HK-2 (cell line): ENCODE data around the gene FRMD4A.

Experiments used
- DNase-seq: peaks from one replicate; pipeline ENCODE4 v3.0.0-alpha.2; 2018; ENCODE audit not compliant: unreplicated experiment

The FRMD4A gene

DNA sequence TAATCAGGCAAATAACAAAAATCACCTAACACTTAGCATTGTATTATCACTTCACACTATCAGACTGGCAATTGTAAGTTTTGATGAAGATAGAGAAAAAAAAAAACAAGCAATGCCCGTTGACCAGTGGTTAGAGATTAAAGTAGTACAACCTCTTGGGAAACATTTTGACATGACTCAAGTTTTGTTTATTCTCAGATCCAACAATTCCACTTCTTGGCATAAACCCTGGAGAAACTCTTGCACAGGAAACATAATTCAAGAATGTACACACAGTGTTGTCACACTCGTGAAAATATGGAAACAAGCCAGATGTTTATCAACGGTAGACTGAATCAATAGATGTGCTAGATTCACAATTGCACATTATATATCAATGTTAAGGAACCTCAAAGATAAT lies 37.2 kb downstream of the FRMD4A start:
- DNase-seq, result no peak

DNA sequence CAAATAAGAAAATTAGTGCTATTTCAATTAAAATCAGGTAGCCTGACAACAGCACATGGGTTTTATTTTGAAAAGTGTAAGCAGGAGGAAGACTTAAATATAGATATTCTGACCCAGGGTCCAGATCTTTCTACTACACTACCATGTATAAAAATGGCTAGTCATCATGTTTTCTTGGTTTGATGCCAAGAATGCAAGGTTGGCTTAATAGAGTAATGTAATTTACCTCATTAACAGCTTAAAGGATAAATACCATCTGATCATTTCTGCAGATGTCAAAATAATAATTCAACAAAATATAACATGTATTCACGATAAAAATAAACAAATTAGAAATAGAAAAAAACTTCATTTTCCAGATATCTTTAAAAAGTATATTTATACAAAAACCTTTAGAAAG lies 39.4 kb downstream of the FRMD4A start:
- DNase-seq, result no peak

DNA sequence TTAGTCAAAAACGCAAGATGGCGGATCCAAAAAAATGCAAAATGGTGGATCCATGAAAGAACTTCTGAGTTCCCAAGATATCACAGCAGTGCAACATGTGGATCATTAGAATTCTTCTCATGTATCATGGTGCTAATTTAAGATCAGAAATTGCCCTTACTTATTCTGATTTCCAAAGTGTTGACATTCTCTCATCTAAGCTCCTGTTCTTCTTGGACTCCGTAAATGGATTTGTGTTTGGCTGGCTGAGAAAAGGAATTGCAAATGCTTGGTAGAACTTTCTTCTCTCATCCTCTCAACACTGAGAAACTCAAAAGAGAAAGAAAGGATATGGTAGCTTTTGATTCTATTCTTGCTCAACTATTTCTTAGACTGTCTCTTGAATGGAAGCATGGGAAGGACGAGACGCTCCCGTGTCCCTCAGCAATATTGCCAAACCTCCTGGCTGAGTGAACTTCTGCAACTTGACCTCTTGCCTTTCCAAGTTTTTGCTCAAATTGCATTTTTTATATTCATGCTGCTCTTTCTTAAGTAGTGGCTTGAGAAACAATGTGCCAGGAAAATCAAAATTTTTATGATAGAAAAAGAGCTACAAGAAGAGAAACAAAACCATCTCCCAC lies 44.7 kb downstream of the FRMD4A start:
- no peak for DNase-seq

DNA sequence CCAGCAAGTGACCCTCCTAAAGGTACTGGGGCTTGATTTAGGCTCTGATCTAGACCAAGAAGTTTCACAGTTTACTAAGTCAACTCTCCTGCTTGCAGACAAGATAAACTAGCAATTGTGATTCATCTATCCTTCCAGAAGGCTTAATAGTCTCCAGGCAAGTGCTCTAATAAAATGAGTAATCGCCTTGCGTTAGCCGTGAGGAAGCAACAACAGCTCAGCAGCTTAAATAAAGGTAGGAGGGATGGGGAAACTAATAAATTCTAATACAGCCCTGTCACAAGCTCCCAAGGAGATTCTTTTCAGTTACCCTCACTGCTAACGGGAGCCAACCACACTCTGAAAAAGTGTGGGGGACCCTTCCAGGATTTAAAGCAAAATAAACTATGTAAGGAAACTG lies 48.4 kb downstream of the FRMD4A start:
- no peak for DNase-seq

DNA sequence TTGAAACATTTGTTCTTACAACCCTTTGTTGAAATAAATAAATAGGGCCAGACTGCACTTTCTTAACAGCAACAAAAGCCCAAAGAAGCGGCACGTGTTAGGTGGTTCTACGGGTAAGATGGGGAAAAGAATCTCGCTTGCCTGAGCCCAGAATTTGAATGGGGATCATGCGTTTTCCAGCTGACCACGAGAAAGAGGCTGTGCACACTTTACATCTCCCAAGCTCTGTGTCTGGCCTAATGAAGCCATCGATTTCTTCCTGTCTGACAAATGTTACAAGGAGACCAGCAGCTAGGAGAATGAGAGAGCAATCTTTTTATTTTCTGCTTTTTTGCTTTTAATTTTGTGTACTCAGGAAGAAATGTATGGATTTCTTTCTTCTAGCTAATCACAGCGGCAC lies 52.2 kb downstream of the FRMD4A start:
- no peak for DNase-seq

DNA sequence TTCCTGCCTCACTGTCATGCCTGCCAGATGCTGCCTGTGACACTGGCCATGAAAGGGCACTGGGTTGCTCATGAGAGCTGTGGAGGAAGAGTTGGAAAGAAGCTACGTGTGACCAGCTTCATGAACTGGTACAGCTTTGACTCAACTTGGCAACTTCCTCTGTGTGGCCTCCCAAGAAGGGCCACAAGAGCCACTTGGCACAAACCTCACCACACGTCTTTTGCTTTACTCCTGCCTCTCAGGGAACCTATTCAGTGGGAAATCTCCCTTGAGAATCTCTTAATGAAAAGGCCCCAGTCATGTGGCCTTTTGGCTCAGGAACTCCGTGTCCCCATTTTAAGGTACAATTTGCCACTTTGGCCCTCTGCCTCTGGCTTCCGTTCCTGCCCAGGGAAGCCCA lies 54.5 kb downstream of the FRMD4A start:
- DNase-seq, result no peak

DNA sequence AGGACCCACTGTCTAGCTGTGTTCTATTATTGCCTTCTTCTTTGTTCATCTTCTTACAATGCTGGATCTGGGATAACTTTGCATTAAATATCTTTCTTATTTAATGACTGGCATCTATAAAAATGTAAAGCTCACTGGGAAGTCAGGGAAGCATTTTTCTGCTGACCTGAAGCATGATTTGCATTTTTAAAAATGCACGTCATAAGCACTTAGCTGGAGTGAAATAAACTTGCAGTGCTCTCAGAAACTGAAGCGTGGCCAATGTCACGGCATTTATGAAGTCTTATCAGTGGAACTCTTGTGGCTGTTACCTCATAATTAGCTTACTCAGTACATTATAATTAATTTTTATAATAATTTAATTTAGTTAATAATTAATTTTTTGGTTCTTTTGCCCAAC lies 59.1 kb downstream of the FRMD4A start:
- DNase-seq, result no peak

DNA sequence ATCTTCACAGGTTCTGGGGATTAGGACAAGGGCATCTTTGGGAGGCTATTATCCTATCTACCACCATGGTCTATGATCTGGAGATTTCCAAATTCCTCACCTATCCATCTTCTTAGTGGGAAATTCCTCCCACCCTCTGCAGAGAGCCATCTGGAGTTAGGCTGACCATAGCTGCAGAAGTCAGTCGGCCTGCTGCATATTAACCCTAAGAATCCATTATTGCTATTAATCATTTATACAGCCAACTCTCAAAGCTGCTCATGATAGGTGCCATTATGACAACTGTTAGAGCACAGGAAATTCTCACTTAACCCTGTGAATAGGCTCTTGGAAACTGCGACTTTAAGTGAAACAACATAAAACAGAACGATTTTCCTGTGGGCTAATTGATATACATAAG lies 60.4 kb downstream of the FRMD4A start:
- DNase-seq, result no peak

DNA sequence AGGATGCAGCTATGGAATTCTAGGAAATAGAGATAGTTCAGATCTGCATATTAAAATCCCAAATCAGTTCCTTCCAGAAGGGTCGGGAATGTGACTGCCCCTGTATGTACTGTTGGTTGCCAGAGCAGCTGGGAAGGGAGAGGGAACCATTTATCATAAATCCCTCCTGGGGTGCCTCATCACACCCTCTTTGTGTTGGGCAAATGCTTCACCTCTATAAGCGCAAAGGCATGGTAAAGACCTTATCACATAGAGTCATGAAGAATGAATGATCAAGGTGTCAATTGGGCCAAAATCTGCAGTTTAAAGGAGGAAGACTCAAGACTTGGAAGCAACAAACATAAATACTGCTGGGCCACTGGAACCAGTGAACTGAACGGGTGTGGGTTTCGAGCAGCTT lies 65.0 kb downstream of the FRMD4A start:
- no peak for DNase-seq

DNA sequence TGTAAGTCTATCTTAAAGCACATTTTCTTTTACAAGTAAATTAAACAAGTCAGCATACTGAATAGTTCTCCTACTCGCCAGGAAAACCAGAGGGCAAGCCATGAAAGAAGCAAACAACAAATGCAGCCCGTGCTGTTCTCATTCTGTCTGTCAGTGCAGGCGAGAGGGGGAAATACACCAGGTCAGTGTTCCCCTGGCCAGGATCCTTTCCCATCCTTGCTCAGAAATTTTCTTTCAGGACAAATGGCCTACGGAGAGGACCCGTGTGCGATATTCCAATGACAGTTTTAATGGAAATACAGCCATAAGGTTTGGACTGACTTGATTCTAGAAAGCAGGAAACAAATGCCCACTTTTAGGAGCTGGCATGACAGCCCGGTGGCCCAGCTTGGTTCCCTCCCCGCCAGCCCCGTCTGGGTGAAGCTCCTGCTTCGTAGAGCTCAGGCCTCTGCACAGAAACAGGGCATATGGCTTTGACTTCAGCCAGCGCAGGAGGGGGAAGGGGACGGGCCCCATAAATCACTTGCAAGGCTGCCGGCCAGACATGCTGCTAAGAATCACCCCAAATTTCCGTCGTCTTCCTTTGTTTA lies 67.8 kb downstream of the FRMD4A start:
- DNase-seq, result no peak

DNA sequence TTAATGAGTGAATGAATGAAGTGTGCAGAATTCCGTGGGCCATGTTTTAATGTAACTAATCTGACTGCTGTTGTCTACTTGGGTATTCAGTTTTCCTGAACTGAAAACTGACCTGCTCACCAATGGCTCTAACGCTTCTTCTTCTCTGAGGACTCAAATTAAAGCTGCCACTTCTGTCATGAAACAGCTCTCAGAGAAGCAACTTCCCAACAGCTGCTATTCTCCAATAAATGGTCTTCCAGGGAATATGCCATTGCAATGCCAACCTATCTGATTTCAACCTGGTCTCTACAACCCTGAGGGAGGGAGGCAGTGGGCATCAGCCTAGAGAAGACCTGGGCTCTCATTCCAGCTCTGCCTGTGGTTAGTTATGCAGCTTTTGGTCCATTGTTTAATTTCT lies 69.4 kb downstream of the FRMD4A start:
- no peak for DNase-seq

DNA sequence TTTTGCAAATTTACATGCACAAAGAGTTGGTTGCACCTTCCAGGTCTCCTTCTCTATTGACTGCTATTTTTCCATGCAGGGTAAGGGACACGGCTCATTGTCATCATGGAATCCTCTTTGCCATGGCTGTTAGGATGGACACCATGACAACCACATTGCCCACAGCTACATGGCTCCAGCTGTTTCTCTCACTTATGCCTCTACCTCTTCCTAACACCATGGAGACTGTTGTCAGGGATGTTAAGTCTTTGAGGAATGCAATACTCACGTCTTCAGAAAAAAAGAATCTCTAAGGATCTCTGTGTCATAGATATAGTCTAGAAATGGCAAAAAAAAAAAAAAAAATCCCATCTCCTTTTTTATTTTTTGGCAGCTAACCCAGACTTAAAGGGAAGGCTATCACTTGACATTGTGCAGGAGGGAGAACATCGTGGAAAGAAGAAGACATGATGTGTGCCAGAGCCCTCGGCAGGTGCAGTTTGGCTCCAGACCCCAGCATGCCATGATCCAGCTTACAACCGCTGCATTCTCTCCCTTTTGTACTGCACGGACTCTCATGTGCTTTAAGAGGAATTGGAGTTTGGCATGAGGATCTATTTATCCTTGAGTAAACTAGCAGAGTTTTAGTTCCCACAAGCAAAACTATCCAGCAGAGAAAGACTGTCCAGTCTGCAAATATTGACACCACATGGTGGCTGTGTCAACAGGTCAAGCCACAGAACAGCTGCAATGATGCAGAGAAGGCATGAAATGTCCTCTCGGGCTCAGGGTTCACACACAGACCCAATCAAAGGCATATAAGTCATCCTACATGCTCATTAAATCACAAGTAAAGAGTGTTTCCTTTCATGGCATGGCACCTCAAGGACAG lies 70.8 kb downstream of the FRMD4A start:
- DNase-seq, result no peak

DNA sequence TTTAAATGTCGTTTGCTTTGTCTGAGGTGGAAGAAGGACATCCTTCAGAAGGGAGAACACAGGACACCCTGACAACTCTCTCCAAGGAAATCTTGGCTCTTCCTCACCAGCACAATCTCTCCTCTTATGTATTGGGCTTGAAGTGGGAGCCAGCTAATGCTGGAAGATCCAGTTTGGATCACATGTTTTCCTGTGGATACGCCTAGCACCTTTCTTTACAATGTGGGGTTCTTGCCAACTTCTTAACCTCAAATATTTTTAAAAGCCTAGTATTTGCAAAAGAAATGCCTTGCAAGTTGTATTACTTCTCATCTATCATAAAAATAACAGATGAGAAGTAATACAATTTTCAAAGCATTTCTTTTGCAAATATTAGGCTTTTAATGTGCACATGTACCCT lies 76.4 kb downstream of the FRMD4A start:
- no peak for DNase-seq

DNA sequence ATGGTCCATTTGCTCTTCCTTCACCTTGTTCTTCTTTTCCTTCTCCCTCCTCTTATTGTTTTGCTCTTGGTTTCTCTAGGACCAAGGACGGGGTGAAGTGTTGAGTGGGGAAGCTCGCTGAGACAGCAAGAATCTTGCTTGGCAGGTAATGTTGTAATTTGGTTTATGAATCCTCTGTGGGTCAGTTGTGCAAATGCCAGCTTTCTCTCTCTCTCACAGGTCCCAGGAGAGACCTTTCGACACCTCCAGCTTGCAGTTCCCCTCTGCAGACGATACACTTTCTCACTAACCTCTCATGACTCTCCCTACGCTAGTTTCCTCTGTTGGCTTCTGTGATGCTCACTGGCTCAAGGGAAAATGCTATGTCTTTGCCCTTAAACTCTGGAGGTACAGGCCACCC lies 77.0 kb downstream of the FRMD4A start:
- no peak for DNase-seq

DNA sequence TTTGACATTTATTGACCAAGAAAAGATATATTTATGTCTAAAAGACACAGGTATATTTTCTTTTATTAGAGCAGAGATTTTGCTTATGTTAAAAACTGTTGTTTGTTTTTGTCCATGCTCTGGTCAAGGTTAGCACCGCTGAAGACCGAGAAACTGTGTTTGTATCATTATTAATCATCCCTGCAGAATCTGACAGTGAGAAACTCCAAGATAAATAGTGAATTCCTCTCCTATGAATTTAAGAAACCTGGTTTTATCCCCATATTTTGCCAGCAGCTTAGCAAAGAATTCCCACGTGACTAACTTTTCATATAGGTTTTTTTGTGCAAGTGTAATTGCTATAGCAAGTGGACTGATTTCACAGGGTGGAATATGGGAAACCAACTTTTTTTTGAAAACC lies 77.6 kb downstream of the FRMD4A start:
- DNase-seq, result no peak

DNA sequence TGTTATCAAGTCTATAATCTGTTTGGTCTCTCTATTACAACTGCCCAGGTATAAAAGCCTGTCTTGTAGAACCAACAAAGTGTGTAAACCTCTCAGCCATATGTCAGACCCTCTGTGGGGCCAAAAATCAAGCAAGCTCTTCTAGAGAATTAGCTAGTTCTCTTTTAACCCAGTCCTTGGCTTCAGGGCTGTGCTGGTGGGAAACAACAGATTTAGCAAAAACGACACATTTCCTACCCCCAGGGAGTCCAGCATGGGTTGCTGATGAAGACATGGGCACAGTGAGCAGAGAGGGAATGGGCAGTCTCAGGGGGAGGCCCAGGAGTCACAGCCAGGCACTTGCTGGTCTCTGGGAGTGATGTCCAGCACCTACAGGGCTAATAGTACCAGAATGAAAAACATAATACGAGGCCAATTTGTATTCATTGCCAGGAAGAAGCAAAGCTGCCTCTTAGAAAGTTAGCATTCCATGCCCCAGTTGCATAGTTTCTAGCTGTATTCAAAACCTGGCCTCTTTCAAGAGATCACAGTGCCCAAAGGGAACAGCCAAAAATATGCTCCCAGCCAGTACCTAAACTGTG lies 80.1 kb downstream of the FRMD4A start:
- no peak for DNase-seq

DNA sequence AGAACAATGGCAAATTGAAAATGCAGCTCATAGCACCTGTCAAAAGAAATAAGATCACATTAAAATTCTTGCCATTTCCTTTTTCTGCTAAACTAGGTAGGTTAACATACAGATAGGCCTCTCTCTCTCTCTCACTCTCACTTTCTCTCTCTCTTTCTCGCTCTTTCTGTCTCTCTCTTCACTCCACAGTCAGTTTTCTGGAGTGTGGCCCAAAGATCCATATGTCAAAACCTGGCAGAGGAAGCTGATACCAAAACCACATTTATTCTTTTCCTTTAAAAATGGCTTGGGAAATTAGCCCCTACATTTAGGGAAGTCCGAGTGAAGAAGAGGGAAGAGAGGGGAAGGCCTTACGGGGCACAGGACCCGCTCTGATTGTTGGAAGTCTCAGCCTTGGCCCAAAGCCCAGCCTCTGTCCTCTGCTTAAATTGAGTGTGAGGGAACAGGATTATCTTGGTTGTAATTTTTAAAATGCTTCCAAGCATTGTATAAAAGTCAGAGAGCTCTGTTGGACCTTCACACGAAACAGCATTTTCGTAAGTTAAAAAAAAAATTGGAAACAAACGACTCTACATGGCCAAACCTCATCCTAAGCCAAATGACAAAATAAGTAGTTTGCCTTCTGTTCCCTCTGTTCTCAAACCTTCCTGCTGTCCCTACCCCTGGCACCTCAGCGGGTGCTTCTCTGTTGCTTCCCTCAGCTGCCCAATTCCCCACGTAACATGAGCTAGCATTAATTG lies 83.2 kb downstream of the FRMD4A start:
- DNase-seq, result no peak

DNA sequence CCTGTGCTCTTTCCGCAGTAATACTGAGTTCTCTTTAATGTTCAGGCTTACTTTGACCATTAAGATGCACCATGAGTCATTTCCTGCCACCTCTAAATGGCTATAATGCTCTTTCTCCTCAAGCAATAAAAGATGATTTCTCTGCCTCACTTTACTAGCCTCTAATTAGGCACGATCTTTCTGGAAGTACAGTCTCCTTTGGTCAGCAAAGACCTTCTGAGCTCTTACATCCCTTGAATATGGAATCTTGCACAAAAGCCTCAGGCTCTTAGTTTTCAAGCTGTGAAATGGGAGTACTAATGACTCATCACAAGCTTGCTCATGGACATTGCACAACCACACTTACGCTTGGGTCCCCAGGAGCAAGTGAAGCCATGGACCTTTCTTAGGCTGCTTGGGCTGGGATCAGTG lies 85.9 kb downstream of the FRMD4A start:
- DNase-seq, result no peak

DNA sequence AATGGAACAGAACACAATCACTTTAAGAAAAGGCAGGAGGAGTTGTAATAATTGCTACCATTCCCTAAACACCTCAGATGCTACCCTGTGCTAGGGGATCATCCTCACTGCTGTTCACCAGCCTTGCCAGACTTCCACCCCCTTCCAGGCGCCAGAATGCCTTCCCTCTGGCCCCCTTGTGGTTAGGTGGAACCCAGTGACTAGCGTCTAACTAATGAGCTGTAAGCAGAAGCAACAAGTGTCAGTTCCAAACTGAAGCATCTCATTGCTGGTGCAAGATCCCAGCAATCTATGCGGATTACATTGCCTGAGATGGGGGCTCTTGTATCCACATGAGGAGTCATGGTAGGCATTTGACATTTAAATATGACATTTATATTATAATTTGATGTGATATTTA lies 86.6 kb downstream of the FRMD4A start:
- DNase-seq, result no peak

DNA sequence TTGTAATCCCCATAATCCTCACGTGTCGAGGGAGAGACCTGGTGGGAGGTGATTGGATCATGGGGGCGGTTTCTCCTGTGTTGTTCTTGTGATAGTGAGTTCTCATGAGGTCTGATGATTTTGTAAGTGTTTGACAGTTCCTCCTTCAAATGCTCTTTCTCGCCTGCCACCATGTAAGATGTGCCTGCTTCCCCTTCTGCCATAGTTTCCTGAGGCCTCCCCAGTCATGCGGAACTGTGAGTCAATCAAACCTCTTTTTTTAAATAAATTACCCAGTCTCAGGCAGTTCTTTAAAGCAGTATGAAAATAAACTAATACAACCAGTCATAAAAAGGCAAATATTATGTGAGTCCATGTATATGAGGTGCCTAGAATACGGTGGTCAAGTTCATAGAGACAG lies 87.5 kb downstream of the FRMD4A start:
- no peak for DNase-seq

DNA sequence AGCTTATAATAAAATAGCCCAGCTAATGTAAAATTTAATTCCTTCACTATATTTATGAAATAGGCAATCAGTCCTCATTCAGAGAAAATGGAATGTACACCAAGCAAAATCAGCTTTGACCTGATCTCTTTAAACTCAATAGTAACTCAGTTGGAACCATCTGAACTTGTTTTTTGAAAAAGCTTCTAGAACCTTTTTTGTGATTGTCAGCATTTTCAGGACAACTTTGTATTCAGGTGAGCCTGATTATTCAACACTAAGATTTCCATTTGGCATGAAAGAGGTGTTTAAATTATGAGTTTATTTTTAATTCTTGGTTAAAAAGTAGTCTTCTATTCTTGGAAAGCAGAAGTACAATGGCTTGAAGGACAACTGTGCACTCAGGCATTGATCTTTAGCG lies 89.5 kb downstream of the FRMD4A start:
- no peak for DNase-seq
